HEK293 (cell line): ENCODE results near the gene SMURF1.

ENCODE experiments used
- CTCF ChIA-PET: fragments of 350-600 bp; formaldehyde crosslinking; extraction: SDS; loops from one replicate; lab custom pipeline; 2021; ENCODE audit warnings: antibody characterized with exemption; lab: Yijun Ruan, JAX
- POLR2A ChIA-PET: fragments of 300-600 bp; formaldehyde crosslinking; extraction: SDS; loops from one replicate; lab custom pipeline; 2020; ENCODE audit warnings: antibody characterized with exemption, inconsistent platforms; lab: Yijun Ruan, JAX
- H3K27ac ChIP-seq: fragments of 200-500 bp; sonication (Bioruptor generic); 2 replicates; pipeline ENCODE4 v1.5.1; 2014; ENCODE audit warnings: low read depth, low read length, control low read depth, inconsistent platforms; ENCODE audit errors: extremely low read depth
- H3K36me3 ChIP-seq, 2 experiments: fragments of 200-500 bp in 1 of 2; sonication (Bioruptor generic) in 1 of 2; 1 replicate in 1 of 2; 2 replicates in 1 of 2; pipeline ENCODE4 v1.5.1; 2014 to 2017; ENCODE audit warnings: inconsistent platforms in 2 of 2, low read length in 2 of 2; ENCODE audit not compliant: control insufficient read depth in 2 of 2, insufficient read depth in 1 of 2
- H3K4me1 ChIP-seq: fragments of 200-500 bp; sonication (Bioruptor generic); 2 replicates; pipeline ENCODE4 v1.5.1; 2014; ENCODE audit warnings: mild to moderate bottlenecking, low read length, inconsistent platforms; ENCODE audit not compliant: control insufficient read depth, insufficient read depth
- H3K4me3 ChIP-seq: 2 replicates; pipeline ENCODE4 v1.5.1; 2011; ENCODE audit warnings: low read depth, mild to moderate bottlenecking, control low read depth, low read length, moderate library complexity
- H3K9me3 ChIP-seq: fragments of 200-500 bp; sonication (Bioruptor generic); 2 replicates; pipeline ENCODE4 v1.5.1; 2014; ENCODE audit warnings: low read depth, low read length, inconsistent platforms; ENCODE audit not compliant: control insufficient read depth, insufficient read depth
- EGR2 ChIP-seq: fragments of 450-650 bp; formaldehyde crosslinking; IDR thresholded peaks from 2 replicates; pipeline ENCODE4 v1.5.1; 2016; ENCODE audit warnings: low read depth, missing biosample characterization, missing genetic modification characterization
- GLI4 ChIP-seq: fragments of 450-650 bp; formaldehyde crosslinking; IDR thresholded peaks from 2 replicates; pipeline ENCODE4 v1.5.1; 2016; ENCODE audit warnings: missing biosample characterization, missing genetic modification characterization
- MEIS1 ChIP-seq: sonication (generic); formaldehyde crosslinking; IDR thresholded peaks from 2 replicates; pipeline ENCODE4 v1.8.1; 2022; ENCODE audit warnings: missing genetic modification reagents, mild to moderate bottlenecking, borderline replicate concordance
- SALL2 ChIP-seq: fragments of 450-650 bp; formaldehyde crosslinking; IDR thresholded peaks from 2 replicates; pipeline ENCODE4 v1.5.0; 2017; ENCODE audit warnings: missing biosample characterization, mild to moderate bottlenecking, missing genetic modification characterization, borderline replicate concordance
- SETDB1 ChIP-seq: IDR thresholded peaks from one replicate; pipeline ENCODE4 v1.6.1; 2017; ENCODE audit warnings: mild to moderate bottlenecking, low read length, moderate library complexity, mixed read lengths; ENCODE audit not compliant: insufficient read length
- TRIM28 ChIP-seq: IDR thresholded peaks from 2 replicates; pipeline ENCODE4 v1.6.1; 2011; ENCODE audit warnings: low read length, control low read depth, borderline replicate concordance
- ZNF175 ChIP-seq: fragments of 450-650 bp; formaldehyde crosslinking; IDR thresholded peaks from 2 replicates; pipeline ENCODE4 v1.5.1; 2016; ENCODE audit warnings: missing biosample characterization, missing genetic modification characterization
- ZNF514 ChIP-seq: fragments of 450-650 bp; formaldehyde crosslinking; IDR thresholded peaks from 2 replicates; pipeline ENCODE4 v1.5.1; 2016; ENCODE audit warnings: missing biosample characterization, missing genetic modification characterization
- ZNF530 ChIP-seq: fragments of 450-650 bp; formaldehyde crosslinking; IDR thresholded peaks from 2 replicates; pipeline ENCODE4 v1.5.1; 2016; ENCODE audit warnings: low read depth, missing biosample characterization, missing genetic modification characterization
- ZNF561 ChIP-seq: fragments of 450-650 bp; IDR thresholded peaks from 2 replicates; pipeline ENCODE4 v1.5.1; 2018; ENCODE audit warnings: missing biosample characterization, missing genetic modification characterization, borderline replicate concordance
- ZNF610 ChIP-seq: fragments of 450-650 bp; formaldehyde crosslinking; IDR thresholded peaks from 2 replicates; pipeline ENCODE4 v1.5.1; 2016; ENCODE audit warnings: missing biosample characterization, missing genetic modification characterization, borderline replicate concordance
- ZNF626 ChIP-seq: fragments of 450-650 bp; sonication (Bioruptor Pico); formaldehyde crosslinking; IDR thresholded peaks from 2 replicates; pipeline ENCODE4 v1.5.1; 2018; ENCODE audit warnings: missing biosample characterization, missing genetic modification characterization, inconsistent platforms
- ZNF777 ChIP-seq: fragments of 450-650 bp; formaldehyde crosslinking; IDR thresholded peaks from 2 replicates; pipeline ENCODE4 v1.5.1; 2017; ENCODE audit warnings: missing biosample characterization, missing genetic modification characterization, borderline replicate concordance
- ZNF791 ChIP-seq: fragments of 450-650 bp; formaldehyde crosslinking; IDR thresholded peaks from 2 replicates; pipeline ENCODE4 v1.5.1; 2016; ENCODE audit warnings: missing biosample characterization, missing genetic modification characterization
- TF ChIP-seq, protein P1 (sequence below): fragments of 450-650 bp; formaldehyde crosslinking; IDR thresholded peaks from 2 replicates; pipeline ENCODE4 v1.5.1; 2016; ENCODE audit warnings: missing biosample characterization, missing genetic modification characterization
- TF ChIP-seq, protein P2 (sequence below): fragments of 450-650 bp; formaldehyde crosslinking; IDR thresholded peaks from 2 replicates; pipeline ENCODE4 v1.5.1; 2017; ENCODE audit warnings: missing biosample characterization, missing genetic modification characterization
- TF ChIP-seq, protein P3 (sequence below): fragments of 450-650 bp; formaldehyde crosslinking; IDR thresholded peaks from 2 replicates; pipeline ENCODE4 v1.5.1; 2016; ENCODE audit warnings: missing biosample characterization, missing genetic modification characterization
- TF ChIP-seq, protein P4 (sequence below): fragments of 450-650 bp; formaldehyde crosslinking; IDR thresholded peaks from 2 replicates; pipeline ENCODE4 v1.5.1; 2016; ENCODE audit warnings: missing biosample characterization, missing genetic modification characterization

The SMURF1 gene

DNA sequence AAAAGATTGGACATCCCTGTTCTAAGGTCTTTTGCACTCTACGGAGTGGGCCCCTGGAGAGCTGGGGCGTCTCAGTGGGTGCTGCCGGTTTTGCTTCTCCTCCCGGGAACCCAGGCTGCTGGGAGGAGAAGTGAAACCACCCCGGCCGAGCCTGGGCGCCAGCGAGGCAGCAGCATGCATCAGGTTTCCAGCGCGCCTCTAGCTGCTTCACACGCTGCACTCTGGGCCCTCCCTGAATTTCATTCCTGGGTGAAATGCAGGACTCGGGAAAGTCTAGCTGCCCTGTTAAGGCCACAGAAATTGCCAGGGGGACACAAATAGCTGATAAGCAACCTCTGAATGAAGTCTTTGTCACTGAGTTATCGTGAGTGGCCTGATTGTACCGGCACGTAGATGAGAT lies 138.1 kb downstream of the SMURF1 start:
- no peaks in the 10 kb centered on the region for H3K9me3 ChIP-seq
- no peak for TF ChIP-seq ZNF175 (tag by site-specific recombination)
- TF ChIP-seq ZNF791: no peak
- no peak for TF ChIP-seq GLI4 (tag by site-specific recombination)
- TF ChIP-seq, all 188 proteins: peak for 0
- Histone ChIP-seq H3K27ac (no peak overlapping the region), H3K4me3 (no peak overlapping the region), H3K4me1 (no peaks in the 10 kb centered on the region), H3K36me3 (peaks cover 12 to 88% of the 10 kb centered on the region in 2 experiments)
- ChIA-PET POLR2A (interaction anchor here (0.6 kb wide), 1 partner anchor 274 kb away, joined by 3 read pairs; no protein-coding TSS in a partner anchor), CTCF (interaction anchor here (0.6 to 1.3 kb wide), 2 partner anchors 13 to 235 kb away, joined by 3 to 4 read pairs; no protein-coding TSS in a partner anchor)

DNA sequence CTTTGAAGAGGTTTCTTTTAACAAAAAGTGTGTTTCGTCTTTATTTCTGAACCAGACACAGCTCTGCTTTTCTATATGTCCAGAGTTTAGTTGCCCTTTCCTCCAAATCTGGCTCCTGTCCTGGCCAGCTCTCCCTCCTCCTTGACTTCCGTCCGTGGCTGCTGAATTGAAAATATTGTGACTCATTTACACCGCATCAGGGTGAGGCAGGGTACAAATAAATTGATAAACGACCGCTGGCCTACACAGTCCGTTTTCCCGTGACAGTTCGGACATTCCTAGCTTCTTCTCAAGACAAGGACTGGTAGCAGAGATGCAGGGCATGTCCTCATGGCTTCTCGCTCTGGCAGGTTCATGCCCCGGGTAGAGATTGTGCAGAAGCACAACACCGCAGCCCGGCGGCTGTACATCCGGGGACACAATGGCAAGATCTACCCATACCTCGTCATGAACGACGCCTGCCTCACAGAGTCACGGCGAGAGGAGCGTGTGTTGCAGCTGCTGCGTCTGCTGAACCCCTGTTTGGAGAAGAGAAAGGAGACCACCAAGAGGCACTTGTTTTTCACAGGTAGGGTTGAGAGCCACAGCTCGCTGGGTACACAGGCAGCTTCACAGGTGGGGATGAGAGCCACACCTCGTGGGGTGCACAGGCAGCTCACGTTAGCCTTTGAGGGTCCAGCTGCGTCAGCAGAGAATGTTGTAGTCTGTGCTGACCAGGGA lies 139.0 kb downstream of the SMURF1 start:
- Histone ChIP-seq H3K4me3 (no peak overlapping the region), H3K27ac (no peak overlapping the region), H3K9me3 (no peaks in the 10 kb centered on the region), H3K36me3 (peaks cover 14 to 88% of the 10 kb centered on the region in 2 experiments), H3K4me1 (no peaks in the 10 kb centered on the region)
- POLR2A ChIA-PET: no interaction called here
- CTCF ChIA-PET: interaction anchor here (0.6 to 1.6 kb wide), 3 partner anchors 11 to 236 kb away, joined by 3 to 4 read pairs (median 3); no protein-coding TSS in a partner anchor
- TF ChIP-seq ZNF626 (tag by site-specific recombination) (no peak), ZNF561 (tag by site-specific recombination) (no peak), MEIS1 (CRISPR knock-in tag) (no peak), TRIM28 (no peak), SETDB1 (no peak), ZNF610 (tag by site-specific recombination) (no peak), ZNF514 (no peak), ZNF777 (tag by site-specific recombination) (no peak), ZNF530 (no peak), SALL2 (no peak), EGR2 (no peak)
- TF ChIP-seq, protein P1, sequence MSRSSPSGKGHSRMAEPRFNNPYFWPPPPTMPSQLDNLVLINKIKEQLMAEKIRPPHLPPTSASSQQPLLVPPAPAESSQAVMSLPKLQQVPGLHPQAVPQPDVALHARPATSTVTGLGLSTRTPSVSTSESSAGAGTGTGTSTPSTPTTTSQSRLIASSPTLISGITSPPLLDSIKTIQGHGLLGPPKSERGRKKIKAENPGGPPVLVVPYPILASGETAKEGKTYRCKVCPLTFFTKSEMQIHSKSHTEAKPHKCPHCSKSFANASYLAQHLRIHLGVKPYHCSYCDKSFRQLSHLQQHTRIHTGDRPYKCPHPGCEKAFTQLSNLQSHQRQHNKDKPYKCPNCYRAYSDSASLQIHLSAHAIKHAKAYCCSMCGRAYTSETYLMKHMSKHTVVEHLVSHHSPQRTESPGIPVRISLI (tag by site-specific recombination): no peak
- TF ChIP-seq, protein P2, sequence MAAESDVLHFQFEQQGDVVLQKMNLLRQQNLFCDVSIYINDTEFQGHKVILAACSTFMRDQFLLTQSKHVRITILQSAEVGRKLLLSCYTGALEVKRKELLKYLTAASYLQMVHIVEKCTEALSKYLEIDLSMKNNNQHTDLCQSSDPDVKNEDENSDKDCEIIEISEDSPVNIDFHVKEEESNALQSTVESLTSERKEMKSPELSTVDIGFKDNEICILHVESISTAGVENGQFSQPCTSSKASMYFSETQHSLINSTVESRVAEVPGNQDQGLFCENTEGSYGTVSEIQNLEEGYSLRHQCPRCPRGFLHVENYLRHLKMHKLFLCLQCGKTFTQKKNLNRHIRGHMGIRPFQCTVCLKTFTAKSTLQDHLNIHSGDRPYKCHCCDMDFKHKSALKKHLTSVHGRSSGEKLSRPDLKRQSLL (tag by site-specific recombination): no peak
- TF ChIP-seq, protein P3, sequence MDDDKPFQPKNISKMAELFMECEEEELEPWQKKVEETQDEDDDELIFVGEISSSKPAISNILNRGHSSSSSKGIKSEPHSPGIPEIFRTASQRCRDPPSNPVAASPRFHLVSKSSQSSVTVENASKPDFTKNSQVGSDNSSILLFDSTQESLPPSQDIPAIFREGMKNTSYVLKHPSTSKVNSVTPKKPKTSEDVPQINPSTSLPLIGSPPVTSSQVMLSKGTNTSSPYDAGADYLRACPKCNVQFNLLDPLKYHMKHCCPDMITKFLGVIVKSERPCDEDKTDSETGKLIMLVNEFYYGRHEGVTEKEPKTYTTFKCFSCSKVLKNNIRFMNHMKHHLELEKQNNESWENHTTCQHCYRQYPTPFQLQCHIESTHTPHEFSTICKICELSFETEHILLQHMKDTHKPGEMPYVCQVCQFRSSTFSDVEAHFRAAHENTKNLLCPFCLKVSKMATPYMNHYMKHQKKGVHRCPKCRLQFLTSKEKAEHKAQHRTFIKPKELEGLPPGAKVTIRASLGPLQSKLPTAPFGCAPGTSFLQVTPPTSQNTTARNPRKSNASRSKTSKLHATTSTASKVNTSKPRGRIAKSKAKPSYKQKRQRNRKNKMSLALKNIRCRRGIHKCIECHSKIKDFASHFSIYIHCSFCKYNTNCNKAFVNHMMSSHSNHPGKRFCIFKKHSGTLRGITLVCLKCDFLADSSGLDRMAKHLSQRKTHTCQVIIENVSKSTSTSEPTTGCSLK: no peak
- TF ChIP-seq, protein P4, sequence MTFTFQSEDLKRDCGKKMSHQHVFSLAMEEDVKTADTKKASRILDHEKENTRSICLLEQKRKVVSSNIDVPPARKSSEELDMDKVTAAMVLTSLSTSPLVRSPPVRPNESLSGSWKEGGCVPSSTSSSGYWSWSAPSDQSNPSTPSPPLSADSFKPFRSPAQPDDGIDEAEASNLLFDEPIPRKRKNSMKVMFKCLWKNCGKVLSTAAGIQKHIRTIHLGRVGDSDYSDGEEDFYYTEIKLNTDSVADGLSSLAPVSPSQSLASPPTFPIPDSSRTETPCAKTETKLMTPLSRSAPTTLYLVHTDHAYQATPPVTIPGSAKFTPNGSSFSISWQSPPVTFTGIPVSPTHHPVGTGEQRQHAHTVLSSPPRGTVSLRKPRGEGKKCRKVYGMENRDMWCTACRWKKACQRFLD (tag by site-specific recombination): no peak
